Stimulated activated memory B cell treated with anti-CD40 and anti-IgM and Interleukin-4, amounts not matched to agents 10 μg/mL and 1 μg/mL and 100 μg/mL, for 72 hours (primary cell): Measurements from ENCODE around the gene FIP1L1.
"Not testable (repeated sequence)": the region's sequence is repeated elsewhere in the genome, so short reads cannot be mapped to it uniquely, and the experiment has no call there.

Experiments used
- ATAC-seq: fragments of 150-1000 bp; cut with Tn5 transposase; 2 replicates; pipeline ENCODE4 v1.10.0; 2021
- H3K27ac Mint-ChIP-seq: one replicate; pipeline ENCODE4 v1.8.0; 2022; ENCODE audit warnings: mild to moderate bottlenecking, mixed read lengths
- H3K27me3 Mint-ChIP-seq: one replicate; pipeline ENCODE4 v1.8.0; 2022; ENCODE audit warnings: mixed read lengths
- H3K36me3 Mint-ChIP-seq: one replicate; pipeline ENCODE4 v1.8.0; 2022; ENCODE audit warnings: mixed read lengths
- H3K4me1 Mint-ChIP-seq: one replicate; pipeline ENCODE4 v1.8.0; 2022; ENCODE audit warnings: mixed read lengths
- H3K4me3 Mint-ChIP-seq: one replicate; pipeline ENCODE4 v1.8.0; 2022; ENCODE audit warnings: mild to moderate bottlenecking, moderate library complexity, mixed read lengths
- H3K9me3 Mint-ChIP-seq: one replicate; pipeline ENCODE4 v1.8.0; 2022; ENCODE audit warnings: mixed read lengths

FIP1L1 gene

GRCh38 chr4:53365486-53366300, 11.7 kb upstream of the FIP1L1 start, which contains the start of gene SCFD2:
TSS of gene SCFD2 (minus strand) at chr4:53366061.
- ATAC-seq, result peak; percentile 99
- H3K4me3 Mint-ChIP-seq, result peak within 1 kb of the TSS; percentile 96
- no peaks in the 10 kb centered on the region for H3K9me3 Mint-ChIP-seq
- H3K36me3 Mint-ChIP-seq, result peaks cover 17% of the 10 kb centered on the region
- peak within 1 kb of the TSS; percentile 92 for H3K27ac Mint-ChIP-seq
- H3K27me3 Mint-ChIP-seq, result peaks cover 19% of the 10 kb centered on the region
- H3K4me1 Mint-ChIP-seq, result peaks cover 41% of the 10 kb centered on the region

GRCh38 chr4:53366301-53366716, 11.1 kb upstream of the FIP1L1 start:
- Mint-ChIP-seq H3K4me3 (peak overlapping the region; percentile 96), H3K36me3 (peaks cover 12% of the 10 kb centered on the region), H3K27ac (peak overlapping the region; percentile 92), H3K27me3 (peaks cover 25% of the 10 kb centered on the region), H3K4me1 (peaks cover 36% of the 10 kb centered on the region), H3K9me3 (no peaks in the 10 kb centered on the region)
- no peak for ATAC-seq

- ATAC-seq, result no peak
- Mint-ChIP-seq H3K4me1 (peaks cover 25% of the 10 kb centered on the region), H3K27ac (no peak overlapping the region), H3K9me3 (no peaks in the 10 kb centered on the region), H3K36me3 (peaks cover 3% of the 10 kb centered on the region), H3K4me3 (no peak overlapping the region), H3K27me3 (peaks cover 37% of the 10 kb centered on the region)
These were observed 9.7 kb upstream of the FIP1L1 start for GRCh38 chr4:53367721-53368120.

- Mint-ChIP-seq H3K27me3 (peaks cover 37% of the 10 kb centered on the region), H3K36me3 (no peaks in the 10 kb centered on the region), H3K27ac (no peak overlapping the region), H3K9me3 (no peaks in the 10 kb centered on the region), H3K4me3 (no peak overlapping the region), H3K4me1 (peaks cover 8% of the 10 kb centered on the region)
- no peak for ATAC-seq
These were observed 6.4 kb upstream of the FIP1L1 start for GRCh38 chr4:53371049-53371448.

- Mint-ChIP-seq H3K4me1 (peaks cover 4% of the 10 kb centered on the region), H3K9me3 (no peaks in the 10 kb centered on the region), H3K27ac (no peak overlapping the region), H3K4me3 (no peak overlapping the region), H3K36me3 (no peaks in the 10 kb centered on the region), H3K27me3 (peaks cover 37% of the 10 kb centered on the region)
- ATAC-seq, result no peak
These were observed 5.5 kb upstream of the FIP1L1 start for GRCh38 chr4:53371843-53372521.

GRCh38 chr4:53374777-53375258, 2.6 kb upstream of the FIP1L1 start:
- H3K36me3 Mint-ChIP-seq, result peaks cover 2% of the 10 kb centered on the region
- H3K27me3 Mint-ChIP-seq, result peaks cover 27% of the 10 kb centered on the region
- H3K4me3 Mint-ChIP-seq, result no peak overlapping the region
- H3K4me1 Mint-ChIP-seq, result peaks cover 17% of the 10 kb centered on the region
- no peak for ATAC-seq
- no peaks in the 10 kb centered on the region for H3K9me3 Mint-ChIP-seq
- no peak overlapping the region for H3K27ac Mint-ChIP-seq

GRCh38 chr4:53376900-53377299, 541 bp upstream of the FIP1L1 start:
- Mint-ChIP-seq H3K9me3 (no peaks in the 10 kb centered on the region), H3K4me3 (peak overlapping the region; percentile 99), H3K27ac (peak overlapping the region; percentile 98), H3K36me3 (peaks cover 9% of the 10 kb centered on the region), H3K4me1 (peaks cover 26% of the 10 kb centered on the region), H3K27me3 (peaks cover 7% of the 10 kb centered on the region)
- ATAC-seq, result no peak

GRCh38 chr4:53378171-53378482, 686 bp downstream of the FIP1L1 start:
- peaks cover 9% of the 10 kb centered on the region for H3K36me3 Mint-ChIP-seq
- H3K9me3 Mint-ChIP-seq, result no peaks in the 10 kb centered on the region
- H3K4me3 Mint-ChIP-seq, result peak overlapping the region; percentile 99
- no peak for ATAC-seq
- peaks cover 26% of the 10 kb centered on the region for H3K4me1 Mint-ChIP-seq
- H3K27ac Mint-ChIP-seq, result peak overlapping the region; percentile 98
- no peaks in the 10 kb centered on the region for H3K27me3 Mint-ChIP-seq

- Mint-ChIP-seq H3K4me3 (no peak overlapping the region), H3K27ac (no peak overlapping the region), H3K4me1 (peaks cover 26% of the 10 kb centered on the region), H3K36me3 (peaks cover 17% of the 10 kb centered on the region), H3K27me3 (no peaks in the 10 kb centered on the region), H3K9me3 (no peaks in the 10 kb centered on the region)
- no peak for ATAC-seq
These were observed 2.8 kb downstream of the FIP1L1 start for GRCh38 chr4:53380221-53380620.

GRCh38 chr4:53409479-53409878, 32.0 kb downstream of the FIP1L1 start:
- H3K9me3 Mint-ChIP-seq, ATAC-seq, H3K4me3 Mint-ChIP-seq, H3K27me3 Mint-ChIP-seq, H3K27ac Mint-ChIP-seq: not testable (repeated sequence)
- Mint-ChIP-seq H3K4me1 (peaks cover 46% of the 10 kb centered on the region), H3K36me3 (peaks cover 59% of the 10 kb centered on the region)

- no peaks in the 10 kb centered on the region for H3K27me3 Mint-ChIP-seq
- no peak overlapping the region for H3K4me3 Mint-ChIP-seq
- ATAC-seq, result no peak
- H3K9me3 Mint-ChIP-seq, result no peaks in the 10 kb centered on the region
- peaks cover 29% of the 10 kb centered on the region for H3K36me3 Mint-ChIP-seq
- peaks cover 11% of the 10 kb centered on the region for H3K4me1 Mint-ChIP-seq
- H3K27ac Mint-ChIP-seq, result no peak overlapping the region
These were observed 41.8 kb downstream of the FIP1L1 start for GRCh38 chr4:53419208-53419607.

- no peak for ATAC-seq
- H3K36me3 Mint-ChIP-seq, result peaks cover 24% of the 10 kb centered on the region
- no peaks in the 10 kb centered on the region for H3K27me3 Mint-ChIP-seq
- peaks cover 15% of the 10 kb centered on the region for H3K4me1 Mint-ChIP-seq
- H3K4me3 Mint-ChIP-seq, result no peak overlapping the region
- no peaks in the 10 kb centered on the region for H3K9me3 Mint-ChIP-seq
- H3K27ac Mint-ChIP-seq, result no peak overlapping the region
These were observed 44.4 kb downstream of the FIP1L1 start for GRCh38 chr4:53421791-53422190.

- no peak for ATAC-seq
- H3K27me3 Mint-ChIP-seq, result no peaks in the 10 kb centered on the region
- H3K9me3 Mint-ChIP-seq, result no peaks in the 10 kb centered on the region
- no peak overlapping the region for H3K4me3 Mint-ChIP-seq
- H3K4me1 Mint-ChIP-seq, result peaks cover 15% of the 10 kb centered on the region
- H3K27ac Mint-ChIP-seq, result no peak overlapping the region
- H3K36me3 Mint-ChIP-seq, result peaks cover 24% of the 10 kb centered on the region
These were observed 44.9 kb downstream of the FIP1L1 start for GRCh38 chr4:53422367-53422766.

- H3K4me3 Mint-ChIP-seq, result no peak overlapping the region
- ATAC-seq, result no peak
- peaks cover 24% of the 10 kb centered on the region for H3K36me3 Mint-ChIP-seq
- H3K9me3 Mint-ChIP-seq, result no peaks in the 10 kb centered on the region
- no peaks in the 10 kb centered on the region for H3K27me3 Mint-ChIP-seq
- H3K27ac Mint-ChIP-seq, result no peak overlapping the region
- peaks cover 9% of the 10 kb centered on the region for H3K4me1 Mint-ChIP-seq
These were observed 46.8 kb downstream of the FIP1L1 start for GRCh38 chr4:53424280-53424679.

- no peak for ATAC-seq
- Mint-ChIP-seq H3K4me1 (peaks cover 20% of the 10 kb centered on the region), H3K27me3 (no peaks in the 10 kb centered on the region), H3K27ac (no peak overlapping the region), H3K4me3 (no peak overlapping the region), H3K9me3 (no peaks in the 10 kb centered on the region), H3K36me3 (peaks cover 43% of the 10 kb centered on the region)
These were observed 49.9 kb downstream of the FIP1L1 start for GRCh38 chr4:53427366-53427765.

GRCh38 chr4:53431052-53431451, 53.6 kb downstream of the FIP1L1 start:
- H3K4me3 Mint-ChIP-seq, result no peak overlapping the region
- no peaks in the 10 kb centered on the region for H3K9me3 Mint-ChIP-seq
- no peaks in the 10 kb centered on the region for H3K27me3 Mint-ChIP-seq
- ATAC-seq, result no peak
- peaks cover 37% of the 10 kb centered on the region for H3K36me3 Mint-ChIP-seq
- no peak overlapping the region for H3K27ac Mint-ChIP-seq
- H3K4me1 Mint-ChIP-seq, result peaks cover 11% of the 10 kb centered on the region
